ENCODE measurements around the gene ST6GALNAC3. TPM values are rescaled to one million over a fixed set of nuclear protein-coding genes. Genes with fewer than 3 reads are reported as not detected.

Gene ST6GALNAC3
- polyA plus RNA-seq, 1 donor (not counting 4 experiments of a cell fraction or from before 2014, with no cell fraction given), result 0.08 TPM

GRCh38 chr1:76288758-76289483 lies 214.4 kb downstream of the ST6GALNAC3 start:
- no peak overlapping the region for H3K27ac ChIP-seq (ENCODE audit: control insufficient read depth, insufficient read depth, low read length)
- H3K9me3 ChIP-seq (ENCODE audit: control insufficient read depth, low read depth, low read length), result no peaks in the 10 kb centered on the region
- no peak overlapping the region for H3K4me2 ChIP-seq (ENCODE audit: control insufficient read depth, extremely low read depth, insufficient read depth, low read depth, low read length)
- TF ChIP-seq CTCF (optimal IDR thresholded peaks at IDR 0.05 in 1 of 3, IDR thresholded peaks at IDR 0.05 in 1 of 3, conservative IDR thresholded peaks at IDR 0.05 in 1 of 3; ENCODE audit: extremely low read depth in 1 of 3, insufficient read depth in 2 of 3, low read length in 3 of 3), result no peak
- no peak for TF ChIP-seq EZH2 (IDR thresholded peaks at IDR 0.05; ENCODE audit: low read length)
- no peak for FAIRE-seq
- H3K27me3 ChIP-seq (ENCODE audit: control insufficient read depth, extremely low read depth, insufficient read depth, low read length), result no peaks in the 10 kb centered on the region
- H3K36me3 ChIP-seq (ENCODE audit: control insufficient read depth in 2 of 2, extremely low read depth in 1 of 2, insufficient read depth in 2 of 2, low read length in 2 of 2), result no peaks in the 10 kb centered on the region
- H3K9me1 ChIP-seq (ENCODE audit: control insufficient read depth, extremely low read depth, insufficient read depth, low read length), result no peaks in the 10 kb centered on the region
- H3K4me1 ChIP-seq (ENCODE audit: control insufficient read depth, extremely low read depth, insufficient read depth, low read length), result no peaks in the 10 kb centered on the region
- no peaks in the 10 kb centered on the region for H3K79me2 ChIP-seq (ENCODE audit: control insufficient read depth, insufficient read depth, low read length)
- no peak overlapping the region for H2AFZ ChIP-seq (ENCODE audit: control insufficient read depth, low read length)
- no peak for DNase-seq (ENCODE audit: low read depth, low spot score)
- H4K20me1 ChIP-seq (ENCODE audit: control insufficient read depth, extremely low read depth, insufficient read depth, low read length), result no peaks in the 10 kb centered on the region
- no peak overlapping the region for H3K4me3 ChIP-seq (ENCODE audit: control insufficient read depth in 2 of 3, extremely low read depth in 1 of 3, insufficient read depth in 2 of 3, low read depth in 1 of 3, low read length in 3 of 3)
- no peak overlapping the region for H3K9ac ChIP-seq (ENCODE audit: control insufficient read depth, extremely low read depth, insufficient read depth, low read length)
- dilution Hi-C loops (cut with MboI; ENCODE audit: extremely low pct_ligation_motif_present, low sequenced_read_pairs), result no loop called here

GRCh38 chr1:76289692-76290091 lies 215.1 kb downstream of the ST6GALNAC3 start:
- Histone ChIP-seq H3K9me3 (ENCODE audit: control insufficient read depth, low read depth, low read length) (no peaks in the 10 kb centered on the region), H3K4me1 (ENCODE audit: control insufficient read depth, extremely low read depth, insufficient read depth, low read length) (no peaks in the 10 kb centered on the region), H3K4me2 (ENCODE audit: control insufficient read depth, extremely low read depth, insufficient read depth, low read depth, low read length) (no peak overlapping the region), H2AFZ (ENCODE audit: control insufficient read depth, low read length) (no peak overlapping the region), H3K27ac (ENCODE audit: control insufficient read depth, insufficient read depth, low read length) (no peak overlapping the region), H3K4me3 (ENCODE audit: control insufficient read depth in 2 of 3, extremely low read depth in 1 of 3, insufficient read depth in 2 of 3, low read depth in 1 of 3, low read length in 3 of 3) (no peak overlapping the region), H3K36me3 (ENCODE audit: control insufficient read depth in 2 of 2, extremely low read depth in 1 of 2, insufficient read depth in 2 of 2, low read length in 2 of 2) (no peaks in the 10 kb centered on the region), H4K20me1 (ENCODE audit: control insufficient read depth, extremely low read depth, insufficient read depth, low read length) (no peaks in the 10 kb centered on the region), H3K9me1 (ENCODE audit: control insufficient read depth, extremely low read depth, insufficient read depth, low read length) (no peaks in the 10 kb centered on the region), H3K9ac (ENCODE audit: control insufficient read depth, extremely low read depth, insufficient read depth, low read length) (no peak overlapping the region), H3K27me3 (ENCODE audit: control insufficient read depth, extremely low read depth, insufficient read depth, low read length) (no peaks in the 10 kb centered on the region), H3K79me2 (ENCODE audit: control insufficient read depth, insufficient read depth, low read length) (no peaks in the 10 kb centered on the region)
- dilution Hi-C loops (cut with MboI; ENCODE audit: extremely low pct_ligation_motif_present, low sequenced_read_pairs), result no loop called here
- DNase-seq (ENCODE audit: low read depth, low spot score) (no peak), FAIRE-seq (no peak)
- TF ChIP-seq CTCF (optimal IDR thresholded peaks at IDR 0.05 in 1 of 3, IDR thresholded peaks at IDR 0.05 in 1 of 3, conservative IDR thresholded peaks at IDR 0.05 in 1 of 3; ENCODE audit: extremely low read depth in 1 of 3, insufficient read depth in 2 of 3, low read length in 3 of 3), result no peak
- no peak for TF ChIP-seq EZH2 (IDR thresholded peaks at IDR 0.05; ENCODE audit: low read length)

Measured in keratinocyte (primary cell).